Muscle of leg (tissue), 11 donors: ENCODE data around the gene TRIO. TPM values are rescaled to one million over a fixed set of nuclear protein-coding genes. Genes with fewer than 3 reads are reported as not detected.

Experiments
- DNase-seq: peaks from one replicate; pipeline ENCODE4 v3.0.0; 2013
- H3K27ac ChIP-seq: one replicate; pipeline ENCODE4 v1.5.1; 2013; ENCODE audit warnings: mild to moderate bottlenecking, low read length, control low read depth
- H3K27me3 ChIP-seq: one replicate; pipeline ENCODE4 v1.6.1; 2013; ENCODE audit warnings: low read length; ENCODE audit not compliant: control insufficient read depth, insufficient read depth
- H3K36me3 ChIP-seq: one replicate; pipeline ENCODE4 v1.6.1; 2013; ENCODE audit warnings: low read length; ENCODE audit not compliant: control insufficient read depth, insufficient read depth
- H3K4me1 ChIP-seq: one replicate; pipeline ENCODE4 v1.6.1; 2013; ENCODE audit warnings: low read length; ENCODE audit not compliant: control insufficient read depth, insufficient read depth
- H3K4me3 ChIP-seq: one replicate; pipeline ENCODE4 v1.5.1; 2013; ENCODE audit warnings: low read length, control low read depth
- H3K9me3 ChIP-seq: replicated peaks from 2 replicates; pipeline ENCODE4 v1.6.1; 2013; ENCODE audit warnings: low read depth, low read length; ENCODE audit not compliant: control insufficient read depth
- WGBS: methylation state at CpG from one replicate; pipeline ENCODE4 v1.1.5; 2013; ENCODE audit warnings: missing lambda C conversion rate; ENCODE audit not compliant: insufficient coverage; 5-methylcytosine and 5-hydroxymethylcytosine counted together
- polyA plus RNA-seq, 8 donors: library from polyadenylated mRNA; unstranded; fragments of 120-200 nt; gene quantifications; one replicate each; pipeline versions ENCODE4 v1.2.1 to v1.2.3, GENCODE V29; 2013; ENCODE audit warnings: inconsistent platforms in 1 of 8, low replicate concordance in 1 of 8; ENCODE audit not compliant: insufficient read length in 8 of 8, insufficient read depth in 1 of 8
- total RNA-seq: library from RNA; stranded (reverse); fragments of 120-200 nt; gene quantifications from one replicate; pipeline ENCODE4 v1.2.4, GENCODE V29; 2013

The TRIO gene
- total and polyA plus RNA-seq, 9 donors = 124 to 219 (median 168) TPM

- Histone ChIP-seq H3K9me3 (no peaks in the 10 kb centered on the region), H3K4me3 (no peak overlapping the region), H3K27ac (no peak overlapping the region), H3K4me1 (no peaks in the 10 kb centered on the region), H3K36me3 (peaks cover 74% of the 10 kb centered on the region), H3K27me3 (no peaks in the 10 kb centered on the region)
- WGBS = no CpG with 5 or more reads among the region's 5 CpGs
- no peak for DNase-seq
Observed at GRCh38 chr5:14370386-14370785, 227.2 kb downstream of the TRIO start.

GRCh38 chr5:14373685-14374084 lies 230.5 kb downstream of the TRIO start:
- Histone ChIP-seq H3K4me1 (no peaks in the 10 kb centered on the region), H3K4me3 (no peak overlapping the region), H3K36me3 (peaks cover 62% of the 10 kb centered on the region), H3K9me3 (no peaks in the 10 kb centered on the region), H3K27me3 (no peaks in the 10 kb centered on the region), H3K27ac (no peak overlapping the region)
- WGBS = 81% methylated on average over 3 of the region's 6 CpGs
- no peak for DNase-seq

GRCh38 chr5:14374100-14374499 lies 231.0 kb downstream of the TRIO start:
- Histone ChIP-seq H3K4me3 (no peak overlapping the region), H3K36me3 (peaks cover 62% of the 10 kb centered on the region), H3K9me3 (no peaks in the 10 kb centered on the region), H3K27me3 (no peaks in the 10 kb centered on the region), H3K4me1 (no peaks in the 10 kb centered on the region), H3K27ac (no peak overlapping the region)
- no peak for DNase-seq
- 57% methylated on average over 1 of the region's 8 CpGs for WGBS

- no CpG with 5 or more reads among the region's 3 CpGs for WGBS
- no peak overlapping the region for H3K4me3 ChIP-seq
- no peak for DNase-seq
- no peaks in the 10 kb centered on the region for H3K9me3 ChIP-seq
- H3K27ac ChIP-seq = no peak overlapping the region
- peaks cover 66% of the 10 kb centered on the region for H3K36me3 ChIP-seq
- H3K4me1 ChIP-seq = no peaks in the 10 kb centered on the region
- no peaks in the 10 kb centered on the region for H3K27me3 ChIP-seq
Observed at GRCh38 chr5:14376789-14377188, 233.6 kb downstream of the TRIO start.

GRCh38 chr5:14379739-14380497 lies 236.8 kb downstream of the TRIO start:
- no peaks in the 10 kb centered on the region for H3K27me3 ChIP-seq
- no peaks in the 10 kb centered on the region for H3K9me3 ChIP-seq
- no peak overlapping the region for H3K27ac ChIP-seq
- 71% methylated on average over 29 of the region's 35 CpGs for WGBS
- H3K4me3 ChIP-seq = no peak overlapping the region
- no peaks in the 10 kb centered on the region for H3K4me1 ChIP-seq
- H3K36me3 ChIP-seq = peaks cover 67% of the 10 kb centered on the region
- no peak for DNase-seq

GRCh38 chr5:14380712-14381111 lies 237.6 kb downstream of the TRIO start:
- Histone ChIP-seq H3K4me3 (no peak overlapping the region), H3K36me3 (peaks cover 63% of the 10 kb centered on the region), H3K9me3 (no peaks in the 10 kb centered on the region), H3K4me1 (no peaks in the 10 kb centered on the region), H3K27me3 (no peaks in the 10 kb centered on the region), H3K27ac (no peak overlapping the region)
- WGBS = 90% methylated on average over 2 of the region's 4 CpGs
- no peak for DNase-seq

- no peak for DNase-seq
- H3K27me3 ChIP-seq = no peaks in the 10 kb centered on the region
- whole genome bisulfite sequencing = 100% methylated on average over 1 of the region's 4 CpGs
- no peaks in the 10 kb centered on the region for H3K9me3 ChIP-seq
- H3K4me1 ChIP-seq = no peaks in the 10 kb centered on the region
- no peak overlapping the region for H3K27ac ChIP-seq
- no peak overlapping the region for H3K4me3 ChIP-seq
- H3K36me3 ChIP-seq = peaks cover 71% of the 10 kb centered on the region
Observed at GRCh38 chr5:14382640-14383039, 239.5 kb downstream of the TRIO start.

GRCh38 chr5:14383923-14384322 lies 240.8 kb downstream of the TRIO start:
- H3K27ac ChIP-seq = no peak overlapping the region
- peaks cover 65% of the 10 kb centered on the region for H3K36me3 ChIP-seq
- H3K4me1 ChIP-seq = no peaks in the 10 kb centered on the region
- 86% methylated on average over 8 of the region's 11 CpGs for WGBS
- H3K4me3 ChIP-seq = no peak overlapping the region
- H3K27me3 ChIP-seq = no peaks in the 10 kb centered on the region
- no peaks in the 10 kb centered on the region for H3K9me3 ChIP-seq
- no peak for DNase-seq

GRCh38 chr5:14385019-14385418 lies 241.9 kb downstream of the TRIO start:
- WGBS = 65% methylated on average over 9 of the region's 15 CpGs
- no peak for DNase-seq
- H3K36me3 ChIP-seq = peaks cover 61% of the 10 kb centered on the region
- no peak overlapping the region for H3K27ac ChIP-seq
- H3K4me1 ChIP-seq = no peaks in the 10 kb centered on the region
- no peaks in the 10 kb centered on the region for H3K27me3 ChIP-seq
- H3K9me3 ChIP-seq = no peaks in the 10 kb centered on the region
- no peak overlapping the region for H3K4me3 ChIP-seq

- DNase-seq = no peak
- H3K27me3 ChIP-seq = no peaks in the 10 kb centered on the region
- H3K4me1 ChIP-seq = no peaks in the 10 kb centered on the region
- no peak overlapping the region for H3K4me3 ChIP-seq
- peaks cover 60% of the 10 kb centered on the region for H3K36me3 ChIP-seq
- H3K9me3 ChIP-seq = no peaks in the 10 kb centered on the region
- WGBS = 72% methylated on average over 12 of the region's 16 CpGs
- H3K27ac ChIP-seq = no peak overlapping the region
Observed at GRCh38 chr5:14386884-14387624, 243.9 kb downstream of the TRIO start.
